Gastrocnemius medialis (tissue), 4 donors: ENCODE data around the gene RPRD2. TPM values are rescaled to one million over a fixed set of nuclear protein-coding genes. Genes with fewer than 3 reads are reported as not detected.

Source experiments
- ATAC-seq, 2 donors: fragments of 150-250 bp; one replicate each; pipeline ENCODE4 v1.9.1; 2016
- DNase-seq, 2 donors: peaks; one replicate each; pipeline ENCODE4 v3.0.0-alpha.2; 2019
- H3K27ac ChIP-seq, 4 donors: fragments of 200-600 bp; sonication (generic); 1 replicate in 1 of 4; 2 replicates in 3 of 4; pipeline ENCODE4 v1.5.1; 2016 to 2018; ENCODE audit warnings: mild to moderate bottlenecking in 2 of 4, moderate library complexity in 1 of 4
- H3K27me3 ChIP-seq, 3 donors: fragments of 200-600 bp; sonication (generic) in 2 of 3; 1 replicate in 1 of 3; 2 replicates in 2 of 3; pipeline versions ENCODE4 v1.5.1 to v1.6.0; 2016 to 2019; ENCODE audit warnings: mild to moderate bottlenecking in 1 of 3, moderate library complexity in 1 of 3
- H3K36me3 ChIP-seq, 2 donors: fragments of 200-600 bp; sonication (generic) in 1 of 2; one replicate each; pipeline ENCODE4 v1.5.1; 2017 to 2018
- H3K4me1 ChIP-seq, 2 donors: fragments of 200-600 bp; sonication (generic) in 1 of 2; one replicate each; pipeline ENCODE4 v1.5.1; 2016 to 2017; ENCODE audit warnings: mild to moderate bottlenecking in 2 of 2
- H3K4me3 ChIP-seq, 4 donors: fragments of 200-600 bp; sonication (generic) in 3 of 4; 1 replicate in 1 of 4; 2 replicates in 3 of 4; pipeline ENCODE4 v1.5.1; 2016 to 2019; ENCODE audit warnings: mild to moderate bottlenecking in 2 of 4
- H3K9me3 ChIP-seq, 3 donors: fragments of 200-600 bp; sonication (generic) in 2 of 3; 1 replicate in 1 of 3; 2 replicates in 2 of 3; pipeline ENCODE4 v1.5.1; 2016 to 2019
- CTCF ChIP-seq, 5 experiments: fragments of 450-650 bp in 3 of 5; fragments of 200-600 bp in 2 of 5; sonication (generic) in 2 of 5; IDR thresholded peaks in 4 of 5; conservative IDR thresholded peaks in 1 of 5; 1 replicate in 4 of 5; 2 replicates in 1 of 5; pipeline ENCODE4 v1.5.1; 2016 to 2019; ENCODE audit warnings: antibody characterized with exemption in 5 of 5, mild to moderate bottlenecking in 3 of 5, moderate library complexity in 3 of 5
- POLR2A ChIP-seq, 2 donors: fragments of 450-650 bp; IDR thresholded peaks; one replicate each; pipeline ENCODE4 v1.6.1; 2017; ENCODE audit warnings: antibody characterized with exemption in 2 of 2, mild to moderate bottlenecking in 2 of 2, moderate library complexity in 2 of 2
- in situ Hi-C, 4 donors: fragments of 200-750 bp; cut with MboI; loops; one replicate each; pipeline versions ENCODE4 v1.15.0 to v1.8.0; 2017; ENCODE audit warnings: low sequenced_read_pairs in 4 of 4
- intact Hi-C: fragments of 100-400 bp; cut with DNase I; formaldehyde crosslinking; loops from one replicate; pipeline ENCODE4 v1.15.1; 2023; ENCODE audit warnings: low total_unique reads
- total RNA-seq, 4 donors: library from RNA; depleted of rRNA; stranded (reverse); fragments of >200 nt; gene quantifications; one replicate each; pipeline versions ENCODE4 v1.1.0 to v1.2.3, GENCODE V29; 2016

RPRD2 gene
- total RNA-seq, 4 donors from 2014 or later, result 18.0 to 28.0 (median 23.1) TPM

GRCh38 chr1:150515328-150516049 lies 151.5 kb downstream of the RPRD2 start, which contains the start of gene FALEC:
FALEC (plus strand) TSS chr1:150515752.
- TF ChIP-seq POLR2A (IDR thresholded peaks at IDR 0.05) (peak; percentile 35 to 86), CTCF (IDR thresholded peaks at IDR 0.05 in 4 of 5, conservative IDR thresholded peaks at IDR 0.05 in 1 of 5) (no peak)
- in situ Hi-C loops, result no loop called here
- H3K9me3 ChIP-seq, result no peaks in the 10 kb centered on the region
- H3K27me3 ChIP-seq, result no peaks in the 10 kb centered on the region
- peak within 1 kb of the TSS; percentile 56 to 79 (median 67) for H3K4me3 ChIP-seq
- peaks cover 6 to 14% of the 10 kb centered on the region in 2 donors for H3K4me1 ChIP-seq
- peak; percentile 92 to 95 for ATAC-seq
- peak; percentile 95 to 98 for DNase-seq
- H3K27ac ChIP-seq, result peak within 1 kb of the TSS; percentile 87 to 94 (median 92)
- intact Hi-C loops, result loop anchor here (2.0 to 10.0 kb wide), 2 partner anchors 29 to 151 kb away; partner anchors contain the start of genes RPRD2 and TARS2
- H3K36me3 ChIP-seq, result peaks cover 0 to 12% of the 10 kb centered on the region in 2 donors

GRCh38 chr1:150516050-150516591 lies 152.2 kb downstream of the RPRD2 start:
- in situ Hi-C loops (no loop called here), intact Hi-C loops (loop anchor here (10.0 kb wide), 1 partner anchor 151 kb away; the partner anchor contains the start of gene RPRD2)
- Histone ChIP-seq H3K27me3 (no peaks in the 10 kb centered on the region), H3K4me1 (peaks cover 6 to 14% of the 10 kb centered on the region in 2 donors), H3K4me3 (peak overlapping the region; percentile 56 to 79 (median 67)), H3K27ac (peak overlapping the region; percentile 87 to 94 (median 92)), H3K36me3 (peaks cover 0 to 7% of the 10 kb centered on the region in 2 donors), H3K9me3 (no peaks in the 10 kb centered on the region)
- no peak for DNase-seq
- peak in 1 of 2 donors; percentile 6 for ATAC-seq
- TF ChIP-seq CTCF (IDR thresholded peaks at IDR 0.05 in 4 of 5, conservative IDR thresholded peaks at IDR 0.05 in 1 of 5) (peak in 1 of 5 experiments; percentile 17), POLR2A (IDR thresholded peaks at IDR 0.05) (no peak)

DNA sequence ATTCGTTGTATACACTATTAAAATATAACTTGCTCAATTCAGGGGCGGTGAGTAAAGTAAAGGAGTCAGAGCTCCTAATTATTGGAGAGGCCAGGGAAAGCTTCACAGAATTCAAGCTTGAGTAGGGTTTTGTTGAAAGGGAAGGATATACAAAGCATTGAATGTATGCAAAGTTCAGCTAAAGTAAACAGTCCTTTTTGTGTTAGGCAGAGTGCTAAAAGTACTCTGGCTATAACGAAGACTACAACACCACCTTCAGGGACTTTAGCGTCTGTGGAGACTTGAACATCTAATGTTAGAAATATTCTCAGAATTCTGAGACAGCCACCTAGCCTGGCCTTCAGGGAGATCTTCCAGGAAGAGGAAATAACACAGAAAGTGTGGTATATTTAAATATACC lies 152.7 kb downstream of the RPRD2 start:
- Histone ChIP-seq H3K4me3 (peak overlapping the region in 2 of 4 donors; percentile 63 to 71), H3K36me3 (peaks cover 0 to 2% of the 10 kb centered on the region in 2 donors), H3K27ac (peak overlapping the region; percentile 87 to 94 (median 92)), H3K27me3 (no peaks in the 10 kb centered on the region), H3K9me3 (no peaks in the 10 kb centered on the region), H3K4me1 (peaks cover 11 to 17% of the 10 kb centered on the region in 2 donors)
- ATAC-seq, result no peak
- TF ChIP-seq POLR2A (IDR thresholded peaks at IDR 0.05), result no peak
- TF ChIP-seq CTCF (IDR thresholded peaks at IDR 0.05 in 4 of 5, conservative IDR thresholded peaks at IDR 0.05 in 1 of 5), result no peak
- DNase-seq, result no peak
- intact Hi-C loops (loop anchor here (10.0 kb wide), 1 partner anchor 152 kb away; the partner anchor contains the start of gene RPRD2), in situ Hi-C loops (no loop called here)

DNA sequence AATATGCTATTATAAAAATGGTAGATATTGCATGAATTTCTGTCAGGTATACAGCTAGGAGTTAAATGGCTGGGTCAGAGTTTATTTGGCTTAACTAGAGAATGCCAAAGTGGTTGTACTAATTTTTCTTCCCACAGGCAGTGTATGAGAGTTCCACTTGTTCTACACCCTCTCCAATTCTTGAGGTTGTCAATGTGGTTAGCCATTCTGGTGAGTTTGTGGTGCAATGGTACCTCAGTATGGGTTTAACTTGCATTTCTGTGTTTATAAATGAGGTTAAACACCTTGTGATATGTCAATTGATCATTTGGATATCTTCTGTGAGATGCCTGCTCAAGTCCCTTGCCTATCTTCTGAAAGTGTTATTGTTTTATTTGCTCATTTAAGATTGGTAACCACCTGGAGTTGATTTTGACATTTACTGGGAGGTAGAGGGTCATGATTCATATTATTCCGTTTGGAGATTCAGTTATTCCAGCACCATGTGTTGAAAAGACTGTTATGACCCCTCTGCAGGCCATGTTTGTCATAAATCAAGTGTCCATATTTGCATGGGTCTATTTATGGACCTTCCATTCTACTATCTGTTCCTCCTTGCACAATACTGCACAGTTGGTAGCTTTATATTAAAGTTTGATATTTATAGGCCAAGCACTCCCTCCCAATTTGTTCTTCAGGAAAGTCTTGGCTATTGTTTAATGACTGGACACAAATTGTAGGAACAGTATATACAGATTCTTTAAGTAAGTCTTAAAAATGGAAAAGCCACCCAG lies 157.4 kb downstream of the RPRD2 start:
- peak overlapping the region; percentile 39 to 56 (median 52) for H3K27ac ChIP-seq
- TF ChIP-seq POLR2A (IDR thresholded peaks at IDR 0.05) (no peak), CTCF (IDR thresholded peaks at IDR 0.05 in 4 of 5, conservative IDR thresholded peaks at IDR 0.05 in 1 of 5) (no peak)
- H3K4me1 ChIP-seq, result peaks cover 12 to 13% of the 10 kb centered on the region in 2 donors
- in situ Hi-C loops (no loop called here), intact Hi-C loops (no loop called here)
- no peaks in the 10 kb centered on the region for H3K36me3 ChIP-seq
- no peaks in the 10 kb centered on the region for H3K9me3 ChIP-seq
- H3K27me3 ChIP-seq, result no peaks in the 10 kb centered on the region
- no peak for DNase-seq
- peak in 1 of 2 donors; percentile 66 for ATAC-seq
- H3K4me3 ChIP-seq, result no peak overlapping the region
